Prostate gland (tissue), 2 donors: ENCODE measurements around the gene ZNF446.

Experiments used
- POLR2AphosphoS5 ChIP-seq: sonication (generic); formaldehyde crosslinking; IDR thresholded peaks from one replicate; pipeline ENCODE4 v1.6.1; 2017; ENCODE audit warnings: antibody characterized with exemption
- TF ChIP-seq, protein P1 (sequence below), 4 experiments: fragments of 200-600 bp in 2 of 4; fragments of 450-650 bp in 2 of 4; sonication (generic) in 2 of 4; IDR thresholded peaks; 1 replicate in 3 of 4; 2 replicates in 1 of 4; pipeline ENCODE4 v1.5.1; 2016 to 2019; ENCODE audit warnings: antibody characterized with exemption in 4 of 4, mild to moderate bottlenecking in 2 of 4, moderate library complexity in 2 of 4

GRCh38 chr19:58516246-58516836 is 40.2 kb downstream of the ZNF446 start:
- TF ChIP-seq, protein P1, sequence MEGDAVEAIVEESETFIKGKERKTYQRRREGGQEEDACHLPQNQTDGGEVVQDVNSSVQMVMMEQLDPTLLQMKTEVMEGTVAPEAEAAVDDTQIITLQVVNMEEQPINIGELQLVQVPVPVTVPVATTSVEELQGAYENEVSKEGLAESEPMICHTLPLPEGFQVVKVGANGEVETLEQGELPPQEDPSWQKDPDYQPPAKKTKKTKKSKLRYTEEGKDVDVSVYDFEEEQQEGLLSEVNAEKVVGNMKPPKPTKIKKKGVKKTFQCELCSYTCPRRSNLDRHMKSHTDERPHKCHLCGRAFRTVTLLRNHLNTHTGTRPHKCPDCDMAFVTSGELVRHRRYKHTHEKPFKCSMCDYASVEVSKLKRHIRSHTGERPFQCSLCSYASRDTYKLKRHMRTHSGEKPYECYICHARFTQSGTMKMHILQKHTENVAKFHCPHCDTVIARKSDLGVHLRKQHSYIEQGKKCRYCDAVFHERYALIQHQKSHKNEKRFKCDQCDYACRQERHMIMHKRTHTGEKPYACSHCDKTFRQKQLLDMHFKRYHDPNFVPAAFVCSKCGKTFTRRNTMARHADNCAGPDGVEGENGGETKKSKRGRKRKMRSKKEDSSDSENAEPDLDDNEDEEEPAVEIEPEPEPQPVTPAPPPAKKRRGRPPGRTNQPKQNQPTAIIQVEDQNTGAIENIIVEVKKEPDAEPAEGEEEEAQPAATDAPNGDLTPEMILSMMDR (IDR thresholded peaks at IDR 0.05), result no peak
- no peak for TF ChIP-seq POLR2AphosphoS5
